HepG2 (cell line): ENCODE data around the gene SLC1A3. TPM values are rescaled to one million over a fixed set of nuclear protein-coding genes. Genes with fewer than 3 reads are reported as not detected.
A peak's percentile ranks its signal among the peaks of the same experiment; 100 is the strongest.

Experiments
- ATAC-seq: fragments of 200-7000 bp; cut with Tn5 transposase; 3 replicates; pipeline ENCODE4 v1.9.1; 2020; ENCODE audit warnings: mild to moderate bottlenecking, moderate library complexity
- BruUV-seq: library from RNA; stranded (reverse); fragments of 400-500 nt; replicated peaks from 2 replicates; lab custom pipeline; 2021; lab: Mats Ljungman, UMichigan
- CTCF ChIA-PET: fragments of 300-600 bp; formaldehyde crosslinking; extraction: SDS; loops from one replicate; lab custom pipeline; 2021; ENCODE audit warnings: low total read pairs, inconsistent platforms, low intra/inter-chr PET ratio; lab: Yijun Ruan, JAX
- POLR2A ChIA-PET: fragments of 350-600 bp; sonication (Branson Sonifier 250); formaldehyde crosslinking; loops from one replicate; lab custom pipeline; 2020; ENCODE audit warnings: antibody characterized with exemption, inconsistent platforms; lab: Yijun Ruan, JAX
- DNase-seq: peaks from one replicate; pipeline ENCODE4 v3.0.0-alpha.2; 2015; ENCODE audit warnings: low spot score
- FAIRE-seq: peaks from 3 replicates; lab custom pipeline; 2011; peaks lifted over from hg19 to GRCh38; lab: Jason Lieb, UNC
- H2AFZ ChIP-seq: one replicate; pipeline ENCODE4 v1.6.1; 2011; ENCODE audit warnings: low read length, inconsistent platforms
- H3K27ac ChIP-seq: fragments of 300-600 bp; 3 replicates; pipeline ENCODE4 v1.8.0; 2011; ENCODE audit warnings: mixed run types, mild to moderate bottlenecking, mixed read lengths, low read length, inconsistent platforms; ENCODE audit not compliant: insufficient read depth; ENCODE audit errors: extremely low read length
- H3K27me3 ChIP-seq, 2 experiments: fragments of 200-600 bp in 1 of 2; 2 replicates in 1 of 2; 3 replicates in 1 of 2; pipeline versions ENCODE4 v1.6.0 to v1.8.0; 2011; ENCODE audit warnings: low read length in 2 of 2, mild to moderate bottlenecking in 2 of 2, moderate library complexity in 2 of 2, inconsistent platforms in 1 of 2; ENCODE audit not compliant: insufficient read depth in 2 of 2, control insufficient read depth in 1 of 2
- H3K36me3 ChIP-seq, 2 experiments: fragments of 200-600 bp in 1 of 2; replicated peaks in 1 of 2; 2 replicates in 1 of 2; 3 replicates in 1 of 2; pipeline versions ENCODE4 v1.5.1 to v1.8.0; 2011; ENCODE audit warnings: low read length in 2 of 2, inconsistent platforms in 1 of 2; ENCODE audit not compliant: insufficient read depth in 2 of 2, control insufficient read depth in 1 of 2
- H3K4me1 ChIP-seq: 2 replicates; pipeline ENCODE4 v1.5.1; 2012; ENCODE audit warnings: low read length, inconsistent platforms; ENCODE audit not compliant: insufficient read depth
- H3K4me2 ChIP-seq: 2 replicates; pipeline ENCODE4 v1.6.0; 2011; ENCODE audit warnings: low read depth, low read length, inconsistent platforms
- H3K4me3 ChIP-seq, 3 experiments: fragments of 200-600 bp in 1 of 3; sonication (generic), shearing (Covaris generic) in 1 of 3; replicated peaks in 1 of 3; 2 replicates each; pipeline ENCODE4 v1.5.1; 2011 to 2016; ENCODE audit warnings: low read length in 3 of 3, inconsistent platforms in 2 of 3, low read depth in 2 of 3, mild to moderate bottlenecking in 2 of 3, control low read depth in 1 of 3, mixed read lengths in 1 of 3; ENCODE audit not compliant: insufficient read depth in 1 of 3
- H3K79me2 ChIP-seq: one replicate; pipeline ENCODE4 v1.6.1; 2011; ENCODE audit warnings: low read length, inconsistent platforms; ENCODE audit not compliant: insufficient read depth
- H3K9ac ChIP-seq: 2 replicates; pipeline ENCODE4 v1.6.0; 2011; ENCODE audit warnings: mild to moderate bottlenecking, low read depth, low read length, inconsistent platforms; ENCODE audit not compliant: insufficient read depth
- H3K9me3 ChIP-seq: 2 replicates; pipeline ENCODE4 v1.5.1; 2012; ENCODE audit warnings: mild to moderate bottlenecking, low read length
- H4K20me1 ChIP-seq: 2 replicates; pipeline ENCODE4 v1.6.0; 2011; ENCODE audit warnings: inconsistent platforms, mild to moderate bottlenecking, low read length, moderate library complexity; ENCODE audit not compliant: insufficient read depth
- GZF1 ChIP-seq: sonication (generic); formaldehyde crosslinking; IDR thresholded peaks from 2 replicates; pipeline ENCODE4 v1.5.1; 2020; ENCODE audit warnings: mild to moderate bottlenecking, missing genetic modification reagents
- NFYC ChIP-seq: IDR thresholded peaks from 2 replicates; pipeline ENCODE4 v1.6.1; 2016; ENCODE audit warnings: missing genetic modification reagents, missing compliant biosample characterization
- NONO ChIP-seq, 2 experiments: fragments of 450-650 bp in 1 of 2; sonication (generic) in 1 of 2; formaldehyde crosslinking in 1 of 2; IDR thresholded peaks in 1 of 2; conservative IDR thresholded peaks in 1 of 2; 2 replicates each; pipeline versions ENCODE4 v1.6.1 to v1.8.0; 2017 to 2022; ENCODE audit warnings: mild to moderate bottlenecking in 1 of 2, missing genetic modification reagents in 1 of 2, moderate library complexity in 1 of 2
- PBX2 ChIP-seq: IDR thresholded peaks from 2 replicates; pipeline ENCODE4 v1.6.1; 2016; ENCODE audit warnings: control low read depth
- POLR2A ChIP-seq, 2 experiments: IDR thresholded peaks; 2 replicates each; pipeline ENCODE4 v1.6.1; 2011; ENCODE audit warnings: low read depth in 2 of 2, low read length in 2 of 2, mild to moderate bottlenecking in 1 of 2, moderate library complexity in 1 of 2; ENCODE audit not compliant: insufficient read depth in 1 of 2
- SRSF1 ChIP-seq: fragments of 200-400 bp; formaldehyde crosslinking; optimal IDR thresholded peaks from 2 replicates; pipeline ENCODE3; 2017; ENCODE audit warnings: mild to moderate bottlenecking, low read depth, low read length, moderate library complexity
- USF2 ChIP-seq, 2 experiments: sonication (generic) in 1 of 2; formaldehyde crosslinking in 1 of 2; IDR thresholded peaks; 2 replicates each; pipeline versions ENCODE4 v1.5.1 to v1.6.1; 2011 to 2020; ENCODE audit warnings: borderline replicate concordance in 1 of 2, low read depth in 1 of 2, low read length in 1 of 2, mild to moderate bottlenecking in 1 of 2, missing genetic modification reagents in 1 of 2, moderate library complexity in 1 of 2
- ZNF569 ChIP-seq: sonication (generic); formaldehyde crosslinking; IDR thresholded peaks from 2 replicates; pipeline ENCODE4 v1.5.0; 2020; ENCODE audit warnings: mild to moderate bottlenecking, missing genetic modification reagents, moderate library complexity, borderline replicate concordance
- WGBS: methylation state at CpG from one replicate; pipeline ENCODE4 v1.1.6; 2017; ENCODE audit warnings: low lambda C conversion rate; 5-methylcytosine and 5-hydroxymethylcytosine counted together
- in situ Hi-C: cut with HindIII; loops from 2 replicates; pipeline ENCODE4 v1.10.0; 2017; ENCODE audit warnings: low pct_unique_long_range_greater_than_20kb; ENCODE audit not compliant: extremely low pct_ligation_motif_present
- intact Hi-C: fragments of 100-400 bp; cut with micrococcal nuclease; formaldehyde crosslinking; loops from one replicate; pipeline ENCODE4 v1.10.0; 2022; ENCODE audit not compliant: unreplicated experiment
- polyA plus RNA-seq, 8 experiments: library from polyadenylated mRNA; depleted of rRNA in 3 of 8; stranded (reverse) in 7 of 8; unstranded in 1 of 8; fragments of >200 nt; fragmentation: Illumina TruSeq in 4 of 8; extraction: Trizol in 4 of 8; gene quantifications; 2 replicates each; pipeline versions ENCODE4 v1.2.1 to v1.2.3, GENCODE V29; 2011 to 2016; ENCODE audit warnings: low read depth in 4 of 8, missing spikeins in 1 of 8, mixed read lengths in 1 of 8; ENCODE audit not compliant: insufficient read depth in 1 of 8
- total RNA-seq, 5 experiments: library from RNA; depleted of rRNA; stranded (reverse); fragments of >200 nt; fragmentation: Illumina TruSeq; extraction: Trizol; gene quantifications; 2 replicates each; pipeline ENCODE4 v1.2.3, GENCODE V29; 2016; ENCODE audit warnings: low read depth in 1 of 5
- TF ChIP-seq, protein P1 (sequence below): sonication (generic); formaldehyde crosslinking; IDR thresholded peaks from 2 replicates; pipeline ENCODE4 v1.5.0; 2020; ENCODE audit warnings: missing genetic modification reagents, mild to moderate bottlenecking, borderline replicate concordance

SLC1A3 gene
- total and polyA plus RNA-seq, 2 of the 13 experiments (the other 11 are each of a cell fraction or from before 2014, with no cell fraction given) = 0.09 TPM; not detected in 1

- in situ Hi-C loops (no loop called here), intact Hi-C loops (no loop called here)
- DNase-seq (no peak), FAIRE-seq (no peak), ATAC-seq (peak; percentile 43; the same call in 2 of the 3 replicates)
- Histone ChIP-seq H3K79me2 (no peaks in the 10 kb centered on the region), H3K4me2 (no peak overlapping the region), H3K4me1 (no peaks in the 10 kb centered on the region), H2AFZ (no peak overlapping the region), H3K9me3 (no peaks in the 10 kb centered on the region), H4K20me1 (no peaks in the 10 kb centered on the region), H3K4me3 (no peak overlapping the region), H3K36me3 (no peaks in the 10 kb centered on the region), H3K9ac (no peak overlapping the region), H3K27ac (no peak overlapping the region), H3K27me3 (no peaks in the 10 kb centered on the region; a peak in 1 of 5 replicates)
- POLR2A ChIA-PET = interaction anchor here (0.6 kb wide), 1 partner anchor 139 kb away, joined by 3 read pairs; no protein-coding TSS in a partner anchor
- CTCF ChIA-PET = no interaction called here
- 29% methylated on average over 6 of the region's 6 CpGs for WGBS
- BruUV-seq = no TSS peak
- no peak for TF ChIP-seq ZNF569 (CRISPR knock-in tag)
- TF ChIP-seq, protein P1, sequence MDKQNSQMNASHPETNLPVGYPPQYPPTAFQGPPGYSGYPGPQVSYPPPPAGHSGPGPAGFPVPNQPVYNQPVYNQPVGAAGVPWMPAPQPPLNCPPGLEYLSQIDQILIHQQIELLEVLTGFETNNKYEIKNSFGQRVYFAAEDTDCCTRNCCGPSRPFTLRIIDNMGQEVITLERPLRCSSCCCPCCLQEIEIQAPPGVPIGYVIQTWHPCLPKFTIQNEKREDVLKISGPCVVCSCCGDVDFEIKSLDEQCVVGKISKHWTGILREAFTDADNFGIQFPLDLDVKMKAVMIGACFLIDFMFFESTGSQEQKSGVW = no peak
- TF ChIP-seq USF2 (IDR thresholded peaks at IDR 0.05; ENCODE audit: low read depth, low read length) = peak; percentile 46; the same call in 1 of the 2 replicates
- TF ChIP-seq USF2 (CRISPR knock-in tag; IDR thresholded peaks at IDR 0.05; ENCODE audit: borderline replicate concordance) = no peak
- TF ChIP-seq NFYC = 0 out of 2 replicates have a peak, but pooled peaks have one; percentile 30
- no peak for TF ChIP-seq POLR2A (IDR thresholded peaks at IDR 0.05; ENCODE audit: insufficient read depth in 1 of 2, low read depth in 2 of 2, low read length in 2 of 2)
- TF ChIP-seq GZF1 (CRISPR knock-in tag) = no peak
- TF ChIP-seq PBX2 = peak; percentile 64
- no peak for TF ChIP-seq NONO (IDR thresholded peaks at IDR 0.05)
- TF ChIP-seq NONO (CRISPR knock-in tag; conservative IDR thresholded peaks at IDR 0.05) = no peak
- no peak for TF ChIP-seq SRSF1
These were observed 118.3 kb downstream of the SLC1A3 start for GRCh38 chr5:36724467-36725332.
